Immature natural killer cell (primary cell): ENCODE results near the gene ARID4A. TPM values are rescaled to one million over a fixed set of nuclear protein-coding genes. Genes with fewer than 3 reads are reported as not detected.
A peak's percentile ranks its signal among the peaks of the same experiment; 100 is the strongest.
"Not testable (repeated sequence)": the region's sequence is repeated elsewhere in the genome, so short reads cannot be mapped to it uniquely, and the experiment has no call there.

Experiments used
- DNase-seq, 3 donors: peaks; one replicate each; pipeline ENCODE4 v3.0.0; 2022; ENCODE audit warnings: mixed read lengths in 1 of 3
- H3K27ac Mint-ChIP-seq, 6 donors: one replicate each; pipeline ENCODE4 v1.8.0; 2020; ENCODE audit warnings: mixed read lengths in 6 of 6, mild to moderate bottlenecking in 5 of 6, inconsistent platforms in 4 of 6, moderate library complexity in 3 of 6
- H3K27me3 Mint-ChIP-seq, 3 donors: one replicate each; pipeline ENCODE4 v1.8.0; 2020 to 2021; ENCODE audit warnings: low read depth in 3 of 3, mild to moderate bottlenecking in 3 of 3, mixed read lengths in 3 of 3, moderate library complexity in 3 of 3, inconsistent platforms in 1 of 3
- H3K36me3 Mint-ChIP-seq, 3 donors: one replicate each; pipeline ENCODE4 v1.8.0; 2020; ENCODE audit warnings: mixed read lengths in 3 of 3, inconsistent platforms in 2 of 3, mild to moderate bottlenecking in 2 of 3
- H3K4me1 Mint-ChIP-seq, 2 donors: one replicate each; pipeline ENCODE4 v1.8.0; 2020; ENCODE audit warnings: inconsistent platforms in 2 of 2, mild to moderate bottlenecking in 2 of 2, mixed read lengths in 2 of 2, moderate library complexity in 1 of 2
- H3K4me3 Mint-ChIP-seq, 5 donors: one replicate each; pipeline ENCODE4 v1.8.0; 2020; ENCODE audit warnings: mild to moderate bottlenecking in 5 of 5, mixed read lengths in 5 of 5, inconsistent platforms in 3 of 5, moderate library complexity in 3 of 5
- H3K9me3 Mint-ChIP-seq, 6 donors: one replicate each; pipeline ENCODE4 v1.8.0; 2020; ENCODE audit warnings: mild to moderate bottlenecking in 6 of 6, mixed read lengths in 6 of 6, inconsistent platforms in 4 of 6, moderate library complexity in 3 of 6
- polyA plus RNA-seq, 3 donors: library from polyadenylated mRNA; unstranded; fragments of 300-500 nt; fragmentation: Illumina TruSeq; gene quantifications; one replicate each; pipeline ENCODE4 v1.2.3, GENCODE V29; 2021

Gene ARID4A
- polyA plus RNA-seq, 3 donors from 2014 or later: 2.6 to 29.9 (median 13.3) TPM

DNA sequence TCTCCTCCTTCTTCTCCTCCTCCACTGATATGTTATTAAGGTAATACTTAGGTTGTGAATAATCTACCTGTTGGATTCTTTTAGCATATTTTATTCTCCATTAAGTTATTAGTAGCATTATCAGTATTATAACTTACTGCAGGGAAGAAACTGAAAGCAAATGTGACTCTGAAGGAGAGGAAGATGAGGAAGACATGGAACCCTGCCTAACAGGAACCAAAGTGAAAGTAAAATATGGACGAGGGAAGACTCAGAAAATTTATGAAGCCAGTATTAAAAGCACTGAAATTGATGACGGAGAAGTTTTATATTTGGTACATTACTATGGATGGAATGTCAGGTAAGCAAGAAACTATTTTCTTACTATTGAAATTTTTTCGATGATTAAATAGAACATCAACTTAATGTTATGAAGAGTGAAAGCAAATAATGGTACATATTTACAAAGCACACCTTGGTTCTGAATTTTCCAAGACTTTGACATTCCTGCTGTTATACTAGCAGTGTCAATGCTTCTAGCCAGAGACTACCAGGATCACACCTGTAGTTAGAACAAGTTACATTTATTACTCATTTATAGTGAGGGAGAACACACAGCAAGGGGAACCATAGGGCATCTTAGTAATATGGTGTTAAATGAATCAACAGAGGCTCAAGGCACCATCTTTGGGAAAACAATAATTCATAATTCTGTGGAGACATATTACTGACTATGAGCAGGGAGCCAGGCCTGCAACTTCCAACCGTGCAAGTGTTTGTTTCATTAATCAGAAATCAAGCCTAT is 55.4 kb downstream of the ARID4A start:
- Mint-ChIP-seq H3K4me1 (peaks cover 16 to 32% of the 10 kb centered on the region in 2 donors), H3K9me3 (no peaks in the 10 kb centered on the region), H3K27ac (peak overlapping the region; percentile 73 to 88 (median 83)), H3K36me3 (peaks cover 18 to 42% (median 20%) of the 10 kb centered on the region in 3 donors), H3K4me3 (peak overlapping the region; percentile 60 to 80 (median 67)), H3K27me3 (peaks cover 0 to 5% (median 0%) of the 10 kb centered on the region in 3 donors)
- DNase-seq: no peak

GRCh38 chr14:58354808-58355207 is 56.5 kb downstream of the ARID4A start:
- peaks cover 16 to 32% of the 10 kb centered on the region in 2 donors for H3K4me1 Mint-ChIP-seq
- H3K27me3 Mint-ChIP-seq: peaks cover 0 to 5% (median 0%) of the 10 kb centered on the region in 3 donors
- peak overlapping the region in 5 of 6 donors; percentile 12 to 81 (median 58) for H3K27ac Mint-ChIP-seq
- no peak overlapping the region for H3K4me3 Mint-ChIP-seq
- no peak for DNase-seq
- peaks cover 14 to 44% (median 19%) of the 10 kb centered on the region in 3 donors for H3K36me3 Mint-ChIP-seq
- H3K9me3 Mint-ChIP-seq: no peaks in the 10 kb centered on the region

GRCh38 chr14:58356268-58356667 is 57.9 kb downstream of the ARID4A start:
- no peak overlapping the region for H3K4me3 Mint-ChIP-seq
- H3K9me3 Mint-ChIP-seq: no peaks in the 10 kb centered on the region
- H3K27me3 Mint-ChIP-seq: peaks cover 0 to 5% (median 0%) of the 10 kb centered on the region in 3 donors
- peak overlapping the region in 1 of 6 donors; percentile 15 for H3K27ac Mint-ChIP-seq
- no peak for DNase-seq
- peaks cover 15 to 42% (median 23%) of the 10 kb centered on the region in 3 donors for H3K36me3 Mint-ChIP-seq
- H3K4me1 Mint-ChIP-seq: peaks cover 16 to 32% of the 10 kb centered on the region in 2 donors

DNA sequence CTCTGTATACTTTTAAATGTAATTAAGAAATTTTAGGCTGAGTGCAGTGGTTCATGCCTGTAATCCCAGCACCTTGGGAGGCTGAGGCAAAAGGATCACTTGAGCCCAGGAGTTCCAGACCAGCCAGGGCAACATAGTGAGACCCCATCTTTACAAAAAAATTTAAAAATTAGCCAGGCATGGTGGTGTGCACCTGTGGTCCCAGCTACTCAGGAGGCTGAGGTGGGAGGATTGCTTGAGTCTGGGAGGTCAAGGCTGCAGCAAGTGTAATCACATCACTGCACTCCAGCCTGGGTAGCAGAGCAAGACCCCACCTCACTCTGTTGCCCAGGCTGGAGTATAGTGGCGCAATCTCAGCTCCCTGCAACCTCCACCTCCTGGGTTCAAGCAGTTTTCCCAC is 63.9 kb downstream of the ARID4A start:
- peaks cover 27 to 37% (median 27%) of the 10 kb centered on the region in 3 donors for H3K36me3 Mint-ChIP-seq
- H3K27ac Mint-ChIP-seq, H3K27me3 Mint-ChIP-seq, H3K4me1 Mint-ChIP-seq, H3K4me3 Mint-ChIP-seq, DNase-seq, H3K9me3 Mint-ChIP-seq: not testable (repeated sequence)

GRCh38 chr14:58362798-58363412 is 64.5 kb downstream of the ARID4A start:
- DNase-seq: peak in 2 of 3 donors; percentile 5 to 7

GRCh38 chr14:58364316-58364715 is 66.0 kb downstream of the ARID4A start:
- peak overlapping the region in 3 of 6 donors; percentile 6 to 38 (median 31) for H3K27ac Mint-ChIP-seq
- H3K4me3 Mint-ChIP-seq: no peak overlapping the region
- peaks cover 34 to 51% (median 42%) of the 10 kb centered on the region in 3 donors for H3K36me3 Mint-ChIP-seq
- H3K27me3 Mint-ChIP-seq: no peaks in the 10 kb centered on the region
- no peak for DNase-seq
- H3K9me3 Mint-ChIP-seq: no peaks in the 10 kb centered on the region
- no peaks in the 10 kb centered on the region for H3K4me1 Mint-ChIP-seq

More at GRCh38 chr14:58362798-58363412, 64.5 kb downstream of the ARID4A start:
- Mint-ChIP-seq H3K4me1 (no peaks in the 10 kb centered on the region), H3K36me3 (peaks cover 30 to 43% (median 31%) of the 10 kb centered on the region in 3 donors), H3K27ac (no peak overlapping the region), H3K9me3 (no peaks in the 10 kb centered on the region), H3K27me3 (no peaks in the 10 kb centered on the region), H3K4me3 (no peak overlapping the region)

DNA sequence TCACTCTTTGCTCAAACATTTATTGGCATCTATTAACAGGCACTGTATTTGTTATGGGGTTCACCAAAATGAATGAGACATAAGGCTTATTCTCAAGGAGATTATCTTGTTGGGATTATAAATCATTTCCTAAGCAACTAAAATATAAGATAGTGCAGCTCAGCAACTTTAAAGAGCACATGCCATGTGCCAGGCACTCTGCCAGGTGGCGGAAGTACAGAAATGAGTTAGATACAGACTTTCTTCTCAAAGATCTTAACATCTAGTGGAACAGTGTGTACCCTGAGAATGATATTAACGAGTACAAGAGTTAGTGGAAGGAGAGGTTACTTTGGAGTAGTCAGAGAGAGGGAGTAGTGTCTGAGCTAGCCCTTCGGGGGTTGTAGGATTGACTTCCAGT is 68.9 kb downstream of the ARID4A start:
- peaks cover 36 to 53% (median 49%) of the 10 kb centered on the region in 3 donors for H3K36me3 Mint-ChIP-seq
- H3K27ac Mint-ChIP-seq: no peak overlapping the region
- no peaks in the 10 kb centered on the region for H3K27me3 Mint-ChIP-seq
- H3K4me3 Mint-ChIP-seq: no peak overlapping the region
- no peaks in the 10 kb centered on the region for H3K9me3 Mint-ChIP-seq
- DNase-seq: no peak
- H3K4me1 Mint-ChIP-seq: no peaks in the 10 kb centered on the region

DNA sequence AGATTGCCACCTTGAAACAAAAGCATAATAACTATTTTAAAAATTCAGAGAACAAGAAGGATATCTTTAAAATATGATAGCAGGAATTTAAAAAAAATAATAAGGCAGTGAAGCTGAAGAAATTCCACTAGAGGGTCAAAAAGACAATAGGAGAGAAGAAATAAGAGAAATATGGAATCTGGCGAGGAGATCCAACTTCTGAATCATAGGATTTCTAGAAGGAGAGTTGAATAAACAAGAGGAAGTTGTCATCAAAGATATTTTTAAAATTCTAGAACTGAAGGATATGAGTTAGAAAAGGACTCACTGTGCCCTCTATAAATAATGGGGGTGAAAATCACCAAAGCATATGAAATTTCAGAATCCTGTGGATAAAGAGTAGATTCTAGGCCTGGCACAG is 70.6 kb downstream of the ARID4A start:
- no peaks in the 10 kb centered on the region for H3K9me3 Mint-ChIP-seq
- H3K4me1 Mint-ChIP-seq: no peaks in the 10 kb centered on the region
- no peak for DNase-seq
- no peaks in the 10 kb centered on the region for H3K27me3 Mint-ChIP-seq
- no peak overlapping the region for H3K4me3 Mint-ChIP-seq
- H3K36me3 Mint-ChIP-seq: peaks cover 37 to 56% (median 50%) of the 10 kb centered on the region in 3 donors
- no peak overlapping the region for H3K27ac Mint-ChIP-seq

DNA sequence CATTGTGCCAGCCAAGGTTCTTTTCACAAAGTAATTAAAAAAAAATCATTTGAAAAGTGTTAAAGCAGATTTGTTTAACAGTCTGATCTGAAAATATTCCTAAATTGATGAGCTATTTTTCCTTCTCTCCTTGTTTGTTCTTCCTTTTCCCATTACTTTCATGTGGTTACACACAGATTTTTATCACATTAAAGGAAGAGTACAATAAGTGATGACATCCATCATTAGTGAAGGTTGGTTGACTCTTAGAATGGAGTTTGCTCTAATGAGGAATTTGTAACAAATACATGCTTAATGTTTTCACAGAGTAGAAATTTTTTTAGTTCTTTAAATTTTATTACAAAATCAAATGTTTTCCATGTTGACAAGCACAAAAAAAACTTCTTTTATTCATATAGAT is 78.4 kb downstream of the ARID4A start:
- H3K27me3 Mint-ChIP-seq: no peaks in the 10 kb centered on the region
- peaks cover 3 to 7% of the 10 kb centered on the region in 2 donors for H3K4me1 Mint-ChIP-seq
- no peaks in the 10 kb centered on the region for H3K9me3 Mint-ChIP-seq
- no peak overlapping the region for H3K4me3 Mint-ChIP-seq
- H3K36me3 Mint-ChIP-seq: peaks cover 22 to 28% (median 24%) of the 10 kb centered on the region in 3 donors
- H3K27ac Mint-ChIP-seq: no peak overlapping the region
- DNase-seq: no peak

DNA sequence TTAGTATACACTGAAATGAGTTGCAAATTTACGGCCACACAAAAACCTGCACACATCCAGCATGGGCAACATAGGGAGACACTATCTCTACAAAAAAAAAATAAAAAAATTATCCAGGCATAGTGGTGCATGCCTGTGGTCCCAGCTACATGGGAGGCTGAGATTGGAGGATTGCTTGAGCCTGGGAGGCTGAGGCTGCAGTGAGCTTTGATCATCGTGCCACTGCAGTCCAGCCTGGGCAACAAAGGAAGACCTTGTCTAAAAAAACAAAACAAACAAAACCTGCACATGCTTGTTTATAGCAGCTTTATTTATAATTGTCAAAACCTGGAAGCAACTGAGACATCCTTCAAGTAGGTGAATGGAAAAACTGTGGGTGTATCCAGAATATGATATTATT is 92.5 kb downstream of the ARID4A start:
- DNase-seq: no peak
- Mint-ChIP-seq H3K4me3 (no peak overlapping the region), H3K27me3 (peaks cover 4 to 8% (median 4%) of the 10 kb centered on the region in 3 donors), H3K27ac (no peak overlapping the region), H3K4me1 (peaks cover 5 to 6% of the 10 kb centered on the region in 2 donors), H3K36me3 (no peaks in the 10 kb centered on the region), H3K9me3 (no peaks in the 10 kb centered on the region)

DNA sequence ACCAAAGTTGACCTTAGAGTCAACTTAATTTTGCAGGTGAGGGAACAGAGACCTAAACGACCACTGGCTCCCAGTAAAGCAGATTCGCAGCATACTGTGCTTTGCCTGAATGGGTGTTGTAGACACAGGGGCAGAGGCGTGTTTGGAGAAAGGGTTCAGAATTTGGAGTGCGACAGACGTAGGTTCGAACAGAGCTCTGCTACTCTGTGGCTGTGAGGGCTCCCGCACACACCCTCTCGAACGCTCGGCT is 97.1 kb downstream of the ARID4A start:
- Mint-ChIP-seq H3K9me3 (no peaks in the 10 kb centered on the region), H3K27ac (peak overlapping the region; percentile 62 to 92 (median 88))

DNA sequence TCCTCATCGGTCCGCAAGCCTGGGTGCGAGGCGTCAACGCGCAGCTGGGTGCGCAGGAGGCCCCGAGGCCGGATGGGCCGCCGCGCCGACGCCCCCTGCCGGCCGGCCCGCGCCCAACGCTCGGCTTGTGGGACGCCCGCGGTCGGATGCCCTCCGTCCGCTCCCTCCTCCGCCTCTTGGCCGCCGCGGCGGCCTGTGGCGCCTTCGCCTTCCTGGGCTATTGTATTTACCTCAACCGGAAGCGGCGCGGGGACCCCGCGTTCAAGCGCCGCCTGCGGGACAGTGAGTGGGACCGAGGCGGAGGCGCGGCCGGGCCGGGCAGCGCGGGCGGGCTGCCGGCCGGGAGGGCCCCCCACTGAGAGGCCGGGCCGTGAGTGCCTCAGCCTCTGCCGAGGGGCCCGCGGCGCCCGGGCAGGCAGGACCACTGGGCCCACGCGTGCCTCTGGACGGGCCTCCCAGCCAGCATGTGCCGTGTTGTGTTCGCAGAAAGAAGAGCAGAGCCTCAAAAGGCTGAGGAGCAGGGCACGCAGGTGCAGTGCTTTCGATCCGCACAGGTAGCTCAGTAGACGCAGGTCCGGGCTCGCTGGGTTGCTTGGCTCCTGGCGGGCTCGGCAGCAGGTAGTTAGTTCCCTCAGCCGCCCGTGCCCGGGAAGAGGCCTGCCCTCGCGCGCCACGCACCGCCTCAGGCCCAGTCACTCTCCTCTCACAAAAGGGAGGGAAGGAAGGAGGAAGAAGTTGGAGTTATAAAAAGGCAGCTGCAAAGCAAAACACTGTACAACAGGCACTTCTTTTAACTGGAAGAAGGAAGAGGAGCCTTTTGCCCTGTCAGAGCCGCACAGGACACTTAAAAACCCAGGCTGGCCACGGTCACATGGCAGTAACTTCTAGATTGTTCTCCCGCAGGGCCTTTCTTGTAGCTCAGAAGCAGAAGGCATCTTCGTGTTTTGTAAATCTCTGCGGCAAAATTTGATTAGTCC is 97.7 kb downstream of the ARID4A start, which contains the start of gene TOMM20L:
Gene TOMM20L, plus strand, starts transcription at position 119 of the 977 bp plus-strand sequence. Its CDS starts 28 bp downstream, at position 147.
- Mint-ChIP-seq H3K4me3 (peak within 1 kb of the TSS; percentile 85 to 88 (median 87)), H3K27ac (peak within 1 kb of the TSS; percentile 62 to 92 (median 90)), H3K4me1 (peaks cover 13% of the 10 kb centered on the region in 2 donors), H3K9me3 (no peaks in the 10 kb centered on the region), H3K27me3 (peaks cover 4 to 8% (median 7%) of the 10 kb centered on the region in 3 donors), H3K36me3 (no peaks in the 10 kb centered on the region)
- peak; percentile 79 to 84 (median 82) for DNase-seq

More for the DNA sequence above, 97.1 kb downstream of the ARID4A start:
- Mint-ChIP-seq H3K36me3 (no peaks in the 10 kb centered on the region), H3K4me3 (peak overlapping the region; percentile 76 to 88 (median 85)), H3K27me3 (peaks cover 4 to 8% (median 7%) of the 10 kb centered on the region in 3 donors), H3K4me1 (peaks cover 13% of the 10 kb centered on the region in 2 donors)
- DNase-seq: no peak

DNA sequence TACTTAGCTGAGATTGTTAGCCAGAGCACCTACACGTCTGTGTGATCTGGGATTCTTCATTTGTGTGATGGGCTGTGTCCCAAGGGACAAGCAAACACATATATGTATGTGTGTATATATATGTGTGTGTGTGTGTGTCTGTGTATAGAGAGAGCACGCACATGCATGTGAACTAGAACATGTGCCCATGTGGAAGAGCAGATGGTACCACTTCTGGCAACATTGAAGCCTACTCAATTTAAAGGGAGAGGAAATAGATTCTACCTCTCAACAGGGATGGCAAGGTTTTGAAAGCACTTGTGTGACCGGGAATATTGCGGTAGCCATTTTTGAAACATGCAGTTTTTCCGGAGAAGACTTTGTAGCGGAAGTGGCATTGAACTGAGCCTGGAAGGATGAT is 98.8 kb downstream of the ARID4A start:
- Mint-ChIP-seq H3K4me3 (peak overlapping the region in 3 of 5 donors; percentile 74 to 85 (median 83)), H3K27ac (peak overlapping the region; percentile 14 to 88 (median 42)), H3K36me3 (peaks cover 0 to 3% (median 0%) of the 10 kb centered on the region in 3 donors)

More for the DNA sequence above, 98.8 kb downstream of the ARID4A start:
- DNase-seq: no peak
- peaks cover 13% of the 10 kb centered on the region in 2 donors for H3K4me1 Mint-ChIP-seq
- no peaks in the 10 kb centered on the region for H3K9me3 Mint-ChIP-seq
- peaks cover 4 to 8% (median 7%) of the 10 kb centered on the region in 3 donors for H3K27me3 Mint-ChIP-seq
